Measurements from ENCODE around the gene EPS15. TPM values are rescaled to one million over a fixed set of nuclear protein-coding genes. Genes with fewer than 3 reads are reported as not detected.

Gene EPS15
- polyA plus RNA-seq, 5 donors, result 36.0 to 63.1 (median 54.0) TPM

GRCh38 chr1:51320967-51321923 is 197.8 kb downstream of the EPS15 start:
- DNase-seq, result no peak

GRCh38 chr1:51317798-51318197 is 201.3 kb downstream of the EPS15 start:
- no peak for DNase-seq

DNA sequence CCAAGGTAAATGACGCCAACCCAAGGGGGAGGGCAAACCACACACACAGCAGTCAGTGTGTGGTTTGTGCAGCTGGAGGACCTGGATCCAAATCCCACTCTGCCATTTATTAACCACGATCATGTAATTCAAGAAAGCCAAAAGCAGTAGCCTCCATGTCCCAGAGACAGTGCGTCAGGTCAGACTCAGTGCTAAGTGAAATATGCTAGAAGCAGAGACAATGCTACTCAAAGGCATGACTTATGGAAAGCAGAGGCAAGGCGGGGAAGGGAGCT is 202.3 kb downstream of the EPS15 start:
- DNase-seq, result no peak

DNA sequence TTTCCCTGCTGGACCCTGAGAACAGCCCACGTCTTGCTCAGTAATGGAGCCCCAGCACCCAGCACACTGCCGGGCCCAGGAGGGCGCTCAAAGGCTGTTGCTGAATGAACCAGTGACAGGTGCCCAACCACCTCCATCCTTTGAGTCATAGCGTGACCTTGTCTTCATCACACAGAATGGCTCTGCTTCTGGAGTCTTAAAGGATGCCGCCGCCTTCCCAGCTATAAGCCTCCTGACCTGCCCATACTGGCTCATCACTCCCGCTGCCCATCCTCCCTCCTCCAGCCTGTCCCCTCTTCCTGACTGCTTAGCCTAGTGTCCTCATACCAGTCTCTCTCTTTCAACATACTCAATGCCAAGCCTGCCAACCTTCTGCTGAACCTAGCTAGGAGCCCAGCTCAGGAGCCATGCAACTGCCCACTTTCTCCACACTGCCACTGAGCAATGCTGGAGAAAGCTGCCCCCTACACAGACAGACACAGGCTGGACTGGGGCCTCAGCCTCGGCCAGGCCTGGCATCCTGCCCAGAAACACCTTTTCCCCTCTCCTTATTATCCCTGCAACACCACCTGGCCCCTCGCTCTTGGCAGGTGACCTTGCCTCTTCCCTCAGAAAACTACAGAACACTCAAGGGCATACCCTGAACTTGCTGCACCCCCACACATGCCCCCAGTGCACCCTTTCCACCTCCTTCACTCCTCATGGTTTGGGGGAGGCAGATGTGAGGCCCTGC is 202.8 kb downstream of the EPS15 start:
- DNase-seq, result peak in 1 of 2 donors; percentile 21

DNA sequence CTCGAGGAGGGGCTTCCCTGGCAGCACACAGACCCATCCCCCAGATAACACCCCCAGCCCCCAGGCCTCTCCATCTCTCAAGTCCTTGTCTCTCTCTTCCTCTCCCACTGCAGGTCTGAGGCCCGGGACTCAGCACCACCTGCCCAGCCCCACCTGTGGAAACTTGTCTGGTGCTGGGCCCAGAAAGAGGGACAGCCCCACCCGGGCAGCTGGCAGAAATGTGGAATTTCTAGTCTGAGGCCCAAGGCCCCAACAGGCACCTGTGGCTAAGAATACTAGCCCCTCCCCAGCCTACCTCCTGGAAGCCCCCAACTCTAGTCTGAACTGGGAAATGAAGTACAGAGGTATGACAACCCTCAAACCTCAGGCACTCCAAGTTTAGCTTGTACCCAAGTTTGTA is 204.1 kb downstream of the EPS15 start:
- DNase-seq, result peak in 1 of 2 donors; percentile 23

GRCh38 chr1:51313961-51314777 is 204.9 kb downstream of the EPS15 start:
- peak in 1 of 2 donors; percentile 38 for DNase-seq

DNA sequence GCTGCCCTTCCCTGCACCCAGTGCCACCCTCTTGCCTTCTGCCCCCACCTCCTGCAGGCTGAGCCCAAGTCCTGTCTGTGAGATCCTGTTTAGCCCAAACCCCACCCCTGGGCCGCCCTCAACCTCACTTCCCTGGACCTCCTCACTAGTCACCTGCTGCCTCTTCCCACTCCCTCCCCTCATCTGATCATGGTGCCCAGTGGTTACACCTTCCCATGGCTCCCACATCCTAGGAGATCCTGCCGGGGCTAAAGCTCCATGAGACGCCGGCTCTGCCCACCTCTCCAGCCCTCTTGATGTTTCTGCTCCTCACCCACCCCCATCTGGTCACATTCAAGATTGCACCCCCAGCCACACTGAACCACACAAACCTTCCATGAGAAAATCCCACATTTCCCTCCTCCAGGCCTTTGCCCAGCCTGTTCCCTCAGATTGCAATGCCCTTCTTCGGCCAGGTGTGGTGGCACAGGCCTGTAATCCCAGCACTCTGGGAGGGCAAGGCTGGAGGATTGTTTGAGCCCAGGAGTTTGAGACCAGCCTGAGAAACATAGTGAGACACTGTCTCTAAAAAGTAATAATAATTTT is 205.7 kb downstream of the EPS15 start:
- no peak for DNase-seq

- DNase-seq, result no peak
Observed at GRCh38 chr1:51312718-51313117, 206.3 kb downstream of the EPS15 start.

DNA sequence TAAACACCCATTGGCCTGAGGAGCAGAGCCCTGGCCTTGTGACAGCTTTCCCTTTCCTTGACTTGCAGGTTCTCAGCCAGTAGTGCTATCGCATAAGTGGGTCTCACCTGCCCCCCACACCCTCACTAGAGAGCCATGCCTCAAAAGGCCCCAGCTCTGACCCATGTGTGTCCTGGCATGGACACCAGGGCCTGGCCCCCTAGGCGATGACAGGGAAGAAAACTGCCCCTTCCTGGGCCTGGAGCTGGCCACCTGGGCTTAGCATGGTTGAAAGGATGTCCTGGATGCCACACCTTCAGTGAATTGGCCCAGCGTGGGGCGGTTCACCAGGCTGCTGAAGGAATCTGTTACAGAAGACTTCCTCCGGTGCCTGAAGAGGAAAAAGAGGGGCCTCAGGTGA is 207.2 kb downstream of the EPS15 start:
- DNase-seq, result no peak

DNA sequence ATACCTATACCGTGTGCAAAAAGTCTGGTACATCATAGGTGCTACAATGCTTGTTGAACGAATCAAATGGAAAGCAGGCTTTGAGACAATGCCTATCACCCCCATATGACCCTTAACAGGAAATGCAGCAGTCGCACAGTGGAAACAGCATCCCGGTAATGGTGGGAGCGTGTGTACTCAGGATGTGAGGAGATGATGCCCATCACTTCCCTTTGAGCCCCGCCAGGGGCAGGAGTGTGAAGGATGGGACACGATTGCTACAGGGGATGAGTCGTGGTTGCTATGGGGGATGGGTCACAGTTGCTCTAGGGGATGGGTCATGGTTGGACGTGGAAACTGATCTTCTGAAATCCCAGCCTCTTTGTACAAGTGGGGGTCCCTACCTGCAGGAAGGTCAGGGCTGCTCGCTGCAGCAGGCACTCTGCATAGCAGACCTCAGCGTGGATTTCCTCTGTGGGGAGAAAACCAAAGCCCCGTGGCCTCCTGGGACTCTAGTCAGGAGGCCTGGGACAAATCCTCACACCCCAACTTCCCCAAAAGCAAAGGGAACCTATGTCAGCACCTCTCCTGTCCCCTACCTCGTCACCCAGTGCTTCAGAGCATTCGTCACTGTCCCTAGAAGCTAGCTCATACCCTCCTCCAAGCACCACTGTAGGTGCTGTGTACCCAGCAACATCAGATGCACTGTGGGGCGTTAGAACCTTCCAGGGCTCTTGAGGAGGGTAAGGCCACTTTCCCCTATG is 208.0 kb downstream of the EPS15 start:
- DNase-seq, result no peak

- DNase-seq, result no peak
Observed at GRCh38 chr1:51309291-51309690, 209.8 kb downstream of the EPS15 start.

DNA sequence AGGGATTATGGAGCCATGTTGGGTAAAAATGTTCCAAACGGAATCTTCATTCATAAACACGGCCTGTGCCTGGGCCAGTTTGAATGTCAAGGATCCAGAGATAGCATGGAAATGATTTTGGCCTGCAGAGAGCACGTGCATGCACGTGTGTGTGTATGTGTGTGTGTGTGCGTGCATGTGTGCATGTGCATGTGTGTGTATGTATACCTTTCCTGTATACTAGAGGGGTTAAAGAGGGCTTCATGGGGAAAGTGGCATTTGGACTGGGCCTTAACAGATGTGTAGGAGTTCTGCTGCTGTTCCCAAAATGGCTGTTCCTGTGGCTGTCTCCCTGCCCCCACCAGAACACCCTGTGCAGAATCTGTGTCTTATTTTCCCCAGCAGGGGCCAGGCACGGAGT is 210.4 kb downstream of the EPS15 start:
- no peak for DNase-seq

- DNase-seq, result no peak
Observed at GRCh38 chr1:51306950-51307349, 212.1 kb downstream of the EPS15 start.

- DNase-seq, result no peak
Observed at GRCh38 chr1:51305371-51305823, 213.7 kb downstream of the EPS15 start.

DNA sequence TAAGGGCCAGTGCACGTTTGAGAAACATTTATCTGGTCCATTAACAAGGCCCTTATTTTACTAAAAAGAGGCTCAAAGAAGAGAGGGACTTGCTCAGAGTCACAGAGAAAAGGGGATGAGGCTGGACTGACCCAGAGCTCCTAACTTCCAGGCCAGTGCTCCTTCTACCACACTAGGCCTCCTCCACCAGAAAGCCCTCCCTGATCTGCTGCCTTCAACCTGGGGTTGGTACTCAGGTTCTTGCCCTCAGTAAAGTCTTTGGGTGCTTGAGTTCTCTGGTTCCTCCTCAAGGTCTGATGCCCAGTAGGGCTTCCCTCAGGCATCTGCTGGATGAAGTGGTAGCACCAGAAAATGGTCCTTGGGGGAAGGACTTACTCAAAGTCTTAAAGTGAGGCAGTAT is 214.7 kb downstream of the EPS15 start:
- no peak for DNase-seq

Other genes starting within 250 kb of the EPS15 start
- 10 to 100 TPM in 3 of 5 donors, 1 to 10 TPM in 2; 7.8 to 12.9 (median 10.2) TPM for gene TTC39A, start 188.7 kb downstream of the EPS15 start, polyA plus RNA-seq (ENCODE audit: insufficient read depth in 1 of 5, insufficient read length in 5 of 5, low replicate concordance in 1 of 5)
- 100 to 1,000 TPM in 4 of 5 donors, 10 to 100 TPM in 1; 82.3 to 140 (median 131) TPM for gene OSBPL9, start 97.8 kb upstream of the EPS15 start, polyA plus RNA-seq (ENCODE audit: insufficient read depth in 1 of 5, insufficient read length in 5 of 5, low replicate concordance in 1 of 5)

Data from right lung (tissue), 5 donors.